C4-2B (cell line): ENCODE results near the gene NAT16.

ENCODE experiments used
- ZFX ChIP-seq: fragments of 450-650 bp; IDR thresholded peaks from 2 replicates; pipeline ENCODE4 v1.6.1; 2017
- TF ChIP-seq, protein P1 (sequence below): fragments of 450-650 bp; conservative IDR thresholded peaks from 2 replicates; pipeline ENCODE4 v1.5.1; 2017; ENCODE audit warnings: mild to moderate bottlenecking

DNA sequence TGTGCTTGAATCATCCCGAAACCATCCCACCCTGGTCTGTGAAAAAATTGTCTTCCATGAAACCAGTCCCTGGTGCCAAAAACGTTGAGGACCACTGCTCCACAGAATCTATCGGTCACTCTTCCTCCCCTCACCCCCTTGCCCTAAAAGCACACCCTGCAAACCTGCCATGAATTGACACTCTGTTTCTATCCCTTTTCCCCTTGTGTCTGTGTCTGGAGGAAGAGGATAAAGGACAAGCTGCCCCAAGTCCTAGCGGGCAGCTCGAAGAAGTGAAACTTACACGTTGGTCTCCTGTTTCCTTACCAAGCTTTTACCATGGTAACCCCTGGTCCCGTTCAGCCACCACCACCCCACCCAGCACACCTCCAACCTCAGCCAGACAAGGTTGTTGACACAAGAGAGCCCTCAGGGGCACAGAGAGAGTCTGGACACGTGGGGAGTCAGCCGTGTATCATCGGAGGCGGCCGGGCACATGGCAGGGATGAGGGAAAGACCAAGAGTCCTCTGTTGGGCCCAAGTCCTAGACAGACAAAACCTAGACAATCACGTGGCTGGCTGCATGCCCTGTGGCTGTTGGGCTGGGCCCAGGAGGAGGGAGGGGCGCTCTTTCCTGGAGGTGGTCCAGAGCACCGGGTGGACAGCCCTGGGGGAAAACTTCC lies 54.0 kb downstream of the NAT16 start:
- TF ChIP-seq, protein P1, sequence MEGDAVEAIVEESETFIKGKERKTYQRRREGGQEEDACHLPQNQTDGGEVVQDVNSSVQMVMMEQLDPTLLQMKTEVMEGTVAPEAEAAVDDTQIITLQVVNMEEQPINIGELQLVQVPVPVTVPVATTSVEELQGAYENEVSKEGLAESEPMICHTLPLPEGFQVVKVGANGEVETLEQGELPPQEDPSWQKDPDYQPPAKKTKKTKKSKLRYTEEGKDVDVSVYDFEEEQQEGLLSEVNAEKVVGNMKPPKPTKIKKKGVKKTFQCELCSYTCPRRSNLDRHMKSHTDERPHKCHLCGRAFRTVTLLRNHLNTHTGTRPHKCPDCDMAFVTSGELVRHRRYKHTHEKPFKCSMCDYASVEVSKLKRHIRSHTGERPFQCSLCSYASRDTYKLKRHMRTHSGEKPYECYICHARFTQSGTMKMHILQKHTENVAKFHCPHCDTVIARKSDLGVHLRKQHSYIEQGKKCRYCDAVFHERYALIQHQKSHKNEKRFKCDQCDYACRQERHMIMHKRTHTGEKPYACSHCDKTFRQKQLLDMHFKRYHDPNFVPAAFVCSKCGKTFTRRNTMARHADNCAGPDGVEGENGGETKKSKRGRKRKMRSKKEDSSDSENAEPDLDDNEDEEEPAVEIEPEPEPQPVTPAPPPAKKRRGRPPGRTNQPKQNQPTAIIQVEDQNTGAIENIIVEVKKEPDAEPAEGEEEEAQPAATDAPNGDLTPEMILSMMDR: no peak
- TF ChIP-seq ZFX: no peak
